Psoas muscle (tissue), 8 donors: ENCODE data around the gene SPINK7. TPM values are rescaled to one million over a fixed set of nuclear protein-coding genes. Genes with fewer than 3 reads are reported as not detected.

Experiments used
- ATAC-seq, 4 donors: fragments of 200-7000 bp; cut with Tn5 transposase; one replicate each; pipeline ENCODE4 v1.9.1; 2020; ENCODE audit warnings: moderate library complexity in 3 of 4, mild to moderate bottlenecking in 2 of 4
- DNase-seq, 2 donors: peaks; one replicate each; pipeline ENCODE4 v3.0.0-alpha.2; 2020
- H3K27ac ChIP-seq: fragments of 200-600 bp; one replicate; pipeline ENCODE4 v1.8.0; 2022
- H3K27me3 ChIP-seq, 3 donors: fragments of 200-600 bp in 1 of 3; one replicate each; pipeline versions ENCODE4 v1.6.1 to v1.8.0; 2013 to 2022; ENCODE audit warnings: low read length in 2 of 3, mild to moderate bottlenecking in 2 of 3, moderate library complexity in 1 of 3; ENCODE audit not compliant: insufficient read depth in 3 of 3
- H3K36me3 ChIP-seq, 2 donors: fragments of 200-600 bp in 1 of 2; one replicate each; pipeline versions ENCODE4 v1.6.1 to v1.8.0; 2013 to 2022; ENCODE audit warnings: low read depth in 1 of 2, mild to moderate bottlenecking in 1 of 2, moderate library complexity in 1 of 2; ENCODE audit not compliant: insufficient read depth in 1 of 2
- H3K4me1 ChIP-seq: fragments of 200-600 bp; one replicate; pipeline ENCODE4 v1.8.0; 2022
- H3K4me3 ChIP-seq: fragments of 200-600 bp; one replicate; pipeline ENCODE4 v1.8.0; 2022; ENCODE audit warnings: mild to moderate bottlenecking
- H3K9me3 ChIP-seq: fragments of 200-600 bp; one replicate; pipeline ENCODE4 v1.8.0; 2022
- CTCF ChIP-seq: fragments of 200-600 bp; IDR thresholded peaks from one replicate; pipeline ENCODE4 v1.8.0; 2022; ENCODE audit warnings: antibody characterized with exemption
- WGBS, 3 donors: extraction: QIAGEN DNeasy Blood & Tissue Kit; methylation state at CpG; one replicate each; pipeline versions ENCODE4 v1.1.6 to v1.1.7; 2013; 5-methylcytosine and 5-hydroxymethylcytosine counted together
- intact Hi-C, 2 donors: fragments of 100-400 bp; cut with DNase I; formaldehyde crosslinking; loops; one replicate each; pipeline versions ENCODE4 v1.11.0 to v1.14.2; 2022
- polyA plus RNA-seq, 3 donors: library from polyadenylated mRNA; stranded (reverse); fragments of 200-250 nt; gene quantifications; one replicate each; pipeline ENCODE4 v1.2.3, GENCODE V29; 2013
- total RNA-seq, 4 donors: library from RNA; stranded (reverse); fragmentation: NEBNext Ultra II Directional in 2 of 4; extraction: Animal tissue kit (Norgen Biotek cat#: 25700) in 2 of 4; gene quantifications; one replicate each; pipeline versions ENCODE4 v1.2.1 to v1.2.4, GENCODE V29; 2021 to 2023
- donor health status: healthy with polysubstance abuse.
- donor health status: DM: no; HTN: no; CAD: no; lungs with moderate emphysema.
- donor health status: Bipolar disorder and iron deficiency.
- donor health status: healthy.
- donor health status: DM: yes; HTN: yes; CAD: no.
- donor health status: DM: no; HTN: no; CAD: no.
- donor health status: DM: no; HTN: no; CAD: no.
- donor health status: DM: yes; HTN: yes; CAD: no.

Gene SPINK7
- total and polyA plus RNA-seq, 7 donors, result not detected

GRCh38 chr5:148353634-148354033 is 41.4 kb downstream of the SPINK7 start:
- H3K9me3 ChIP-seq, result no peaks in the 10 kb centered on the region
- WGBS, 3 donors, result 93 to 97% (median 95%) methylated on average over 2 of the region's 2 CpGs
- H3K27me3 ChIP-seq, result no peaks in the 10 kb centered on the region
- intact Hi-C loops, result no loop called here
- no peak overlapping the region for H3K27ac ChIP-seq
- TF ChIP-seq CTCF, result no peak
- no peak for ATAC-seq
- no peaks in the 10 kb centered on the region for H3K4me1 ChIP-seq
- peaks cover 0 to 5% of the 10 kb centered on the region in 2 donors for H3K36me3 ChIP-seq
- no peak overlapping the region for H3K4me3 ChIP-seq
- DNase-seq, result no peak

GRCh38 chr5:148364343-148364742 is 52.1 kb downstream of the SPINK7 start:
- intact Hi-C loops, result no loop called here
- ATAC-seq, result no peak
- no peaks in the 10 kb centered on the region for H3K36me3 ChIP-seq

More at GRCh38 chr5:148364343-148364742, 52.1 kb downstream of the SPINK7 start:
- H3K4me1 ChIP-seq, result no peaks in the 10 kb centered on the region
- no peak for DNase-seq
- H3K4me3 ChIP-seq, result no peak overlapping the region
- peaks cover 13% of the 10 kb centered on the region for H3K9me3 ChIP-seq
- no peak overlapping the region for H3K27ac ChIP-seq
- no peaks in the 10 kb centered on the region for H3K27me3 ChIP-seq
- TF ChIP-seq CTCF, result no peak

Other genes starting within 250 kb of the SPINK7 start
- gene SPINK5, start 248.4 kb upstream of the SPINK7 start, total RNA-seq, result under 1 TPM in 3 of 4 donors, not detected in 1; 0.18 to 0.53 (median 0.41) TPM
- under 1 TPM; 0.05 to 0.90 (median 0.15) TPM for gene SPINK5, start 248.4 kb upstream of the SPINK7 start, polyA plus RNA-seq
- not detected for gene SPINK14, start 143.9 kb upstream of the SPINK7 start, total RNA-seq
- gene SPINK14, start 143.9 kb upstream of the SPINK7 start, polyA plus RNA-seq, result not detected
- gene SPINK6, start 109.4 kb upstream of the SPINK7 start, total RNA-seq, result not detected
- gene SPINK6, start 109.4 kb upstream of the SPINK7 start, polyA plus RNA-seq, result not detected
- gene MARCOL, start 73.9 kb upstream of the SPINK7 start, total RNA-seq, result not detected
- gene MARCOL, start 73.9 kb upstream of the SPINK7 start, polyA plus RNA-seq, result not detected
- gene SPINK13, start 43.6 kb upstream of the SPINK7 start, total RNA-seq, result not detected
- under 1 TPM in 1 of 3 donors, not detected in 2; 0.25 TPM for gene SPINK13, start 43.6 kb upstream of the SPINK7 start, polyA plus RNA-seq
- not detected for gene SPINK9, start 23.1 kb downstream of the SPINK7 start, total RNA-seq
- not detected for gene SPINK9, start 23.1 kb downstream of the SPINK7 start, polyA plus RNA-seq
- 10 to 100 TPM; 31.4 to 42.7 (median 33.5) TPM for gene FBXO38, start 71.5 kb downstream of the SPINK7 start, total RNA-seq
- gene FBXO38, start 71.5 kb downstream of the SPINK7 start, polyA plus RNA-seq, result 10 to 100 TPM; 13.3 to 28.9 (median 13.4) TPM